Liver (tissue), 9 donors: ENCODE results near the gene MASP1. TPM values are rescaled to one million over a fixed set of nuclear protein-coding genes. Genes with fewer than 3 reads are reported as not detected.

Source experiments
- DNase-seq: peaks from one replicate; pipeline ENCODE4 v3.0.0-alpha.2; 2017; ENCODE audit warnings: low spot score
- H3K27ac ChIP-seq, 2 donors: one replicate each; pipeline ENCODE4 v1.7.0; 2013; ENCODE audit warnings: inconsistent platforms in 2 of 2, low read length in 2 of 2, control low read depth in 1 of 2, low read depth in 1 of 2, mild to moderate bottlenecking in 1 of 2
- H3K27me3 ChIP-seq, 4 donors: one replicate each; pipeline versions ENCODE4 v1.6.1 to v1.7.0; 2013; ENCODE audit warnings: low read length in 3 of 4, inconsistent platforms in 1 of 4, mild to moderate bottlenecking in 1 of 4, moderate library complexity in 1 of 4; ENCODE audit not compliant: control insufficient read depth in 4 of 4, insufficient read depth in 4 of 4
- H3K36me3 ChIP-seq, 4 donors: one replicate each; pipeline versions ENCODE4 v1.6.1 to v1.7.0; 2013; ENCODE audit warnings: low read length in 3 of 4, mild to moderate bottlenecking in 3 of 4, low read depth in 1 of 4, moderate library complexity in 1 of 4; ENCODE audit not compliant: control insufficient read depth in 4 of 4, insufficient read depth in 3 of 4
- H3K4me1 ChIP-seq, 4 donors: one replicate each; pipeline versions ENCODE4 v1.6.1 to v1.7.0; 2013; ENCODE audit warnings: low read length in 3 of 4, mild to moderate bottlenecking in 3 of 4, moderate library complexity in 1 of 4; ENCODE audit not compliant: control insufficient read depth in 4 of 4, insufficient read depth in 4 of 4
- H3K4me3 ChIP-seq, 3 donors: one replicate each; pipeline versions ENCODE4 v1.6.1 to v1.7.0; 2013; ENCODE audit warnings: low read length in 3 of 3, control low read depth in 1 of 3, low read depth in 1 of 3, mild to moderate bottlenecking in 1 of 3
- H3K9ac ChIP-seq, 2 donors: one replicate each; pipeline ENCODE4 v1.7.0; 2013; ENCODE audit warnings: low read length in 2 of 2, mild to moderate bottlenecking in 2 of 2, moderate library complexity in 2 of 2, control low read depth in 1 of 2, low read depth in 1 of 2
- H3K9me3 ChIP-seq, 4 donors: one replicate each; pipeline versions ENCODE4 v1.6.1 to v1.7.0; 2013; ENCODE audit warnings: low read length in 3 of 4; ENCODE audit not compliant: control insufficient read depth in 4 of 4
- EGR1 ChIP-seq, 2 donors: IDR thresholded peaks; 2 replicates each; pipeline ENCODE4 v1.6.1; 2016 to 2018; ENCODE audit warnings: antibody characterized with exemption in 2 of 2, low read depth in 2 of 2
- FOXA1 ChIP-seq: IDR thresholded peaks from 2 replicates; pipeline ENCODE4 v1.6.1; 2016; ENCODE audit warnings: antibody characterized with exemption
- FOXA2 ChIP-seq: IDR thresholded peaks from 2 replicates; pipeline ENCODE4 v1.6.1; 2016; ENCODE audit warnings: antibody characterized with exemption
- GABPA ChIP-seq, 2 donors: IDR thresholded peaks in 1 of 2; conservative IDR thresholded peaks in 1 of 2; 2 replicates each; pipeline ENCODE4 v1.6.1; 2016; ENCODE audit warnings: antibody characterized with exemption in 2 of 2, mild to moderate bottlenecking in 1 of 2, moderate library complexity in 1 of 2
- HNF4A ChIP-seq, 2 donors: conservative IDR thresholded peaks; 2 replicates each; pipeline ENCODE4 v1.6.1; 2016; ENCODE audit warnings: antibody characterized with exemption in 2 of 2, mild to moderate bottlenecking in 2 of 2
- HNF4G ChIP-seq: IDR thresholded peaks from 2 replicates; pipeline ENCODE4 v1.6.1; 2016; ENCODE audit warnings: antibody characterized with exemption
- JUND ChIP-seq, 2 donors: IDR thresholded peaks; 2 replicates each; pipeline ENCODE4 v1.6.1; 2016; ENCODE audit warnings: antibody characterized with exemption in 2 of 2
- NR2F2 ChIP-seq: IDR thresholded peaks from 2 replicates; pipeline ENCODE4 v1.6.1; 2016; ENCODE audit warnings: antibody characterized with exemption
- RAD21 ChIP-seq, 2 donors: IDR thresholded peaks; 2 replicates each; pipeline ENCODE4 v1.6.1; 2016; ENCODE audit warnings: antibody characterized with exemption in 2 of 2, mild to moderate bottlenecking in 2 of 2
- RXRA ChIP-seq, 2 donors: IDR thresholded peaks; 2 replicates each; pipeline ENCODE4 v1.6.1; 2017 to 2018; ENCODE audit warnings: antibody characterized with exemption in 2 of 2, mild to moderate bottlenecking in 1 of 2
- SP1 ChIP-seq: IDR thresholded peaks from 2 replicates; pipeline ENCODE4 v1.6.1; 2018; ENCODE audit warnings: antibody characterized with exemption, mild to moderate bottlenecking
- WGBS: extraction: QIAGEN DNeasy Blood & Tissue Kit; methylation state at CpG from one replicate; pipeline ENCODE4 v1.1.7; 2013; 5-methylcytosine and 5-hydroxymethylcytosine counted together
- polyA plus RNA-seq, 2 donors: library from polyadenylated mRNA; stranded (reverse) in 1 of 2; unstranded in 1 of 2; fragments of 200-250 nt in 1 of 2; fragments of >200 nt in 1 of 2; fragmentation: Nextera tagmentation in 1 of 2; extraction: Ambion mirVana in 1 of 2; gene quantifications; one replicate each; pipeline versions ENCODE4 v1.2.1 to v1.2.3, GENCODE V29; 2013 to 2015
- total RNA-seq, 2 donors: library from RNA; depleted of rRNA; stranded (reverse); fragments of >200 nt; gene quantifications; one replicate each; pipeline ENCODE4 v1.2.3, GENCODE V29; 2014
- TF ChIP-seq, protein P1 (sequence below): IDR thresholded peaks from 2 replicates; pipeline ENCODE4 v1.6.1; 2016; ENCODE audit warnings: antibody characterized with exemption
- TF ChIP-seq, protein P2 (sequence below): IDR thresholded peaks from 2 replicates; pipeline ENCODE4 v1.6.1; 2016; ENCODE audit warnings: antibody characterized with exemption, mild to moderate bottlenecking
- TF ChIP-seq, protein P3 (sequence below): fragments of 150-350 bp; IDR thresholded peaks from 2 replicates; pipeline ENCODE4 v1.5.1; 2017; ENCODE audit warnings: improper control_type of control experiment, low read depth, low read length; ENCODE audit not compliant: missing input control
- TF ChIP-seq, protein P4 (sequence below): IDR thresholded peaks from 2 replicates; pipeline ENCODE4 v1.6.1; 2016; ENCODE audit warnings: antibody characterized with exemption
- donor health status: healthy.
- donor health status: healthy.
- donor health status: healthy.
- donor health status: healthy.
- donor health status: healthy.

MASP1 gene
- total and polyA plus RNA-seq, 4 donors: 53.2 to 83.8 (median 73.8) TPM

DNA sequence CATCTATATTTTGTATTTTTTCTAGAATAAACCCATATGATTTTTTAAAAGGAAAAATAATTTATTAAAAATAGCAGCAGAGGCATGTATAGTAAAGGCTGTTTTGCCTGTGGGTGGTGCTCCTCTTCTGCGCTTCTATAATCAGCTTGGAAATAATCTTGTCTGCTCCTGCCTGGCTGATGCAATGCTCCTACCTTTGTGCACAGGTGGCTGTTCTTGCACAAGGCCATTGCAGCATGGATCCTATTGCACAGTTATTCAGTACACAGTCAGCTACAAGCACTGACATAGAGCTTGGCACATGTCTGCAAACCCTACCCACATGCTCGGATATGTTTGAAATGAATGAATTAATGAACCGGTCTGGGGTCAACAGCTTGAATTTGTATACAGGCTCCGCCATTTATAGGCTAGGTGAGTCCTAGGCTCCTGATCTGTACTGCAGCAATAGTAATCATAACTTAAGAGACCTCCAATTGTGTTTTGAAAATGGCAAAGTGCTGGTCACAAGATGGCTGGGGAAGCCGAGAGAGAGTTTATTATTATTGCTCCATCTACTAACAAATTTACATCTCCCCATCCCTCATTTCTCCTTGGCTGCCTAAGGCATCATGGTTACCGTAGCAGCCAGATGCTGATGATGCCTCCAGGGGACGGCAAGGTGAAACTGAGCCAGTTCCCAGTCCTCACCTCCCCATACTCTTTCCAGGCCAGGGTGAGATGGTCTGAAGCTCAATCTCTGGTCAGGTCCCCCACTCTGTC is 94.8 kb downstream of the MASP1 start:
- TF ChIP-seq, protein P1, sequence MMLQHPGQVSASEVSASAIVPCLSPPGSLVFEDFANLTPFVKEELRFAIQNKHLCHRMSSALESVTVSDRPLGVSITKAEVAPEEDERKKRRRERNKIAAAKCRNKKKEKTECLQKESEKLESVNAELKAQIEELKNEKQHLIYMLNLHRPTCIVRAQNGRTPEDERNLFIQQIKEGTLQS: peak; percentile 75
- peak in 1 of 2 donors; percentile 30 for TF ChIP-seq RAD21 (IDR thresholded peaks at IDR 0.05)
- peak; percentile 9 for TF ChIP-seq SP1
- peak in 1 of 2 donors; percentile 10 for TF ChIP-seq HNF4A (conservative IDR thresholded peaks at IDR 0.05)
- no peak for TF ChIP-seq JUND (IDR thresholded peaks at IDR 0.05)
- Histone ChIP-seq H3K9ac (no peak overlapping the region), H3K27ac (no peak overlapping the region), H3K27me3 (no peaks in the 10 kb centered on the region), H3K9me3 (no peaks in the 10 kb centered on the region), H3K4me3 (no peak overlapping the region), H3K36me3 (no peaks in the 10 kb centered on the region), H3K4me1 (no peaks in the 10 kb centered on the region)
- no peak for DNase-seq
- WGBS: 92% methylated on average over 7 of the region's 7 CpGs

DNA sequence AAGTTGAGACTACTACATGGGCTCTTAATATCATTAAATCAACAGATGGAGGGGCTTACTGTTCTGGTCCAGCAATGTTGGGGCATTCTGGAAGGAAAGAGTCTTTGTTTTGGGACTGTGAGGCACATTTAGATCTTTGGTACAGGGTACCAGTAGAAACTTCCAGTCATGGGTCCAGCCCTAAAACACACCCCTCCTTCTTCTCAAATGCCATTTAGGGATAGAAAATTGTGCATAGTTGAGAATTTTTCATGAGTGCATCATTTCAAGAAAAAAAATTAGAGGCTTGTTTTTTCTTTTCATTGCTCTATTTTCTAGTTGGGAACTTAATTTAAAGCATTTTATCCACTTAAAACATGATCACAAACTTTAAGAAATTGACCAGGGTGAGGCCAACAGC is 98.4 kb downstream of the MASP1 start:
- Histone ChIP-seq H3K9ac (no peak overlapping the region), H3K27me3 (no peaks in the 10 kb centered on the region), H3K27ac (no peak overlapping the region), H3K4me1 (no peaks in the 10 kb centered on the region), H3K9me3 (no peaks in the 10 kb centered on the region), H3K4me3 (no peak overlapping the region), H3K36me3 (no peaks in the 10 kb centered on the region)
- TF ChIP-seq, protein P2, sequence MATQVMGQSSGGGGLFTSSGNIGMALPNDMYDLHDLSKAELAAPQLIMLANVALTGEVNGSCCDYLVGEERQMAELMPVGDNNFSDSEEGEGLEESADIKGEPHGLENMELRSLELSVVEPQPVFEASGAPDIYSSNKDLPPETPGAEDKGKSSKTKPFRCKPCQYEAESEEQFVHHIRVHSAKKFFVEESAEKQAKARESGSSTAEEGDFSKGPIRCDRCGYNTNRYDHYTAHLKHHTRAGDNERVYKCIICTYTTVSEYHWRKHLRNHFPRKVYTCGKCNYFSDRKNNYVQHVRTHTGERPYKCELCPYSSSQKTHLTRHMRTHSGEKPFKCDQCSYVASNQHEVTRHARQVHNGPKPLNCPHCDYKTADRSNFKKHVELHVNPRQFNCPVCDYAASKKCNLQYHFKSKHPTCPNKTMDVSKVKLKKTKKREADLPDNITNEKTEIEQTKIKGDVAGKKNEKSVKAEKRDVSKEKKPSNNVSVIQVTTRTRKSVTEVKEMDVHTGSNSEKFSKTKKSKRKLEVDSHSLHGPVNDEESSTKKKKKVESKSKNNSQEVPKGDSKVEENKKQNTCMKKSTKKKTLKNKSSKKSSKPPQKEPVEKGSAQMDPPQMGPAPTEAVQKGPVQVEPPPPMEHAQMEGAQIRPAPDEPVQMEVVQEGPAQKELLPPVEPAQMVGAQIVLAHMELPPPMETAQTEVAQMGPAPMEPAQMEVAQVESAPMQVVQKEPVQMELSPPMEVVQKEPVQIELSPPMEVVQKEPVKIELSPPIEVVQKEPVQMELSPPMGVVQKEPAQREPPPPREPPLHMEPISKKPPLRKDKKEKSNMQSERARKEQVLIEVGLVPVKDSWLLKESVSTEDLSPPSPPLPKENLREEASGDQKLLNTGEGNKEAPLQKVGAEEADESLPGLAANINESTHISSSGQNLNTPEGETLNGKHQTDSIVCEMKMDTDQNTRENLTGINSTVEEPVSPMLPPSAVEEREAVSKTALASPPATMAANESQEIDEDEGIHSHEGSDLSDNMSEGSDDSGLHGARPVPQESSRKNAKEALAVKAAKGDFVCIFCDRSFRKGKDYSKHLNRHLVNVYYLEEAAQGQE: no peak
- TF ChIP-seq, protein P1: no peak
- no peak for TF ChIP-seq RAD21 (IDR thresholded peaks at IDR 0.05)
- DNase-seq: no peak

DNA sequence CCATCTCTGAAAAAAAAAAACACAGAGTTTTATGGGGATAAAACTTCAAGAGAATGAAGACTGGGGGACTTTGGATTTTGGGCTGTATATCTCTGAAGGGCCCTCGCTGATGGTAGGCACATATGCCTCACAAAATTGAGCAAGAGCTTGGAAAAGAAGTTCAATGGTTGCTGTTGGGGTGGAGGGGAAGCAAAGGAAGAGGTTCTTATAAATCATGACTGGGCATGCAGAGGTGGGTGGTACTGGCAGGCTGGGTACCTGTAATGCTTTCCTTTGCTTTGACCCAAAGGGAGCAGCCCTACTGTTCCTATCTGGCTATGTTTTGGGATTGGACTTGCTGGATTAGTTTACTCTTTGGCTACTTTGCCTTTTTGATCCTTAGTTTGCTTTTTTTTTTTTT is 100.3 kb downstream of the MASP1 start:
- no peaks in the 10 kb centered on the region for H3K36me3 ChIP-seq
- WGBS: 85% methylated on average over 1 of the region's 1 CpG
- H3K27ac ChIP-seq: no peak overlapping the region
- no peak for DNase-seq
- H3K9ac ChIP-seq: no peak overlapping the region
- H3K27me3 ChIP-seq: no peaks in the 10 kb centered on the region
- H3K9me3 ChIP-seq: no peaks in the 10 kb centered on the region
- no peak overlapping the region for H3K4me3 ChIP-seq
- H3K4me1 ChIP-seq: no peaks in the 10 kb centered on the region
- TF ChIP-seq HNF4G (no peak), NR2F2 (no peak), SP1 (no peak), RXRA (IDR thresholded peaks at IDR 0.05) (no peak), FOXA2 (no peak), HNF4A (conservative IDR thresholded peaks at IDR 0.05) (no peak), JUND (IDR thresholded peaks at IDR 0.05) (no peak), FOXA1 (no peak), EGR1 (IDR thresholded peaks at IDR 0.05; ENCODE audit: low read depth in 2 of 2) (no peak), GABPA (IDR thresholded peaks at IDR 0.05 in 1 of 2, conservative IDR thresholded peaks at IDR 0.05 in 1 of 2) (no peak)
- TF ChIP-seq, protein P3, sequence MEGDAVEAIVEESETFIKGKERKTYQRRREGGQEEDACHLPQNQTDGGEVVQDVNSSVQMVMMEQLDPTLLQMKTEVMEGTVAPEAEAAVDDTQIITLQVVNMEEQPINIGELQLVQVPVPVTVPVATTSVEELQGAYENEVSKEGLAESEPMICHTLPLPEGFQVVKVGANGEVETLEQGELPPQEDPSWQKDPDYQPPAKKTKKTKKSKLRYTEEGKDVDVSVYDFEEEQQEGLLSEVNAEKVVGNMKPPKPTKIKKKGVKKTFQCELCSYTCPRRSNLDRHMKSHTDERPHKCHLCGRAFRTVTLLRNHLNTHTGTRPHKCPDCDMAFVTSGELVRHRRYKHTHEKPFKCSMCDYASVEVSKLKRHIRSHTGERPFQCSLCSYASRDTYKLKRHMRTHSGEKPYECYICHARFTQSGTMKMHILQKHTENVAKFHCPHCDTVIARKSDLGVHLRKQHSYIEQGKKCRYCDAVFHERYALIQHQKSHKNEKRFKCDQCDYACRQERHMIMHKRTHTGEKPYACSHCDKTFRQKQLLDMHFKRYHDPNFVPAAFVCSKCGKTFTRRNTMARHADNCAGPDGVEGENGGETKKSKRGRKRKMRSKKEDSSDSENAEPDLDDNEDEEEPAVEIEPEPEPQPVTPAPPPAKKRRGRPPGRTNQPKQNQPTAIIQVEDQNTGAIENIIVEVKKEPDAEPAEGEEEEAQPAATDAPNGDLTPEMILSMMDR: no peak
- TF ChIP-seq, protein P1: no peak
- TF ChIP-seq, protein P2: no peak
- TF ChIP-seq, protein P4, sequence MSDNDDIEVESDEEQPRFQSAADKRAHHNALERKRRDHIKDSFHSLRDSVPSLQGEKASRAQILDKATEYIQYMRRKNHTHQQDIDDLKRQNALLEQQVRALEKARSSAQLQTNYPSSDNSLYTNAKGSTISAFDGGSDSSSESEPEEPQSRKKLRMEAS: no peak
